Endothelial cell of umbilical vein (primary cell): ENCODE data around the gene DEGS1. TPM values are rescaled to one million over a fixed set of nuclear protein-coding genes. Genes with fewer than 3 reads are reported as not detected.

Experiments
- BruUV-seq: library from RNA; stranded (reverse); fragments of 400-500 nt; replicated peaks from 2 replicates; lab custom pipeline; 2021; lab: Mats Ljungman, UMichigan
- CTCF ChIA-PET: fragments of 300-600, 350-600 bp; sonication (Branson Sonifier 250); formaldehyde crosslinking; loops from one replicate; lab custom pipeline; 2021; ENCODE audit warnings: antibody characterized with exemption, inconsistent platforms; lab: Charles Lee
- POLR2A ChIA-PET: fragments of 300-600, 350-600 bp; sonication (Branson Sonifier 250); formaldehyde crosslinking; loops from one replicate; lab custom pipeline; 2021; ENCODE audit warnings: antibody characterized with exemption, inconsistent platforms; lab: Charles Lee
- DNase-seq: peaks from one replicate; pipeline ENCODE4 v3.0.0-alpha.2; 2011; ENCODE audit warnings: low read depth, low spot score
- FAIRE-seq: peaks from 2 replicates; lab custom pipeline; 2011; peaks lifted over from hg19 to GRCh38; lab: Jason Lieb, UNC
- H2AFZ ChIP-seq: 2 replicates; pipeline ENCODE4 v1.6.0; 2012; ENCODE audit warnings: low read depth, low read length, control low read depth, inconsistent platforms
- H3K27ac ChIP-seq: 2 replicates; pipeline ENCODE4 v1.5.1; 2011; ENCODE audit warnings: low read depth, mild to moderate bottlenecking, control low read depth, low read length, moderate library complexity; ENCODE audit not compliant: insufficient read depth
- H3K27me3 ChIP-seq, 2 experiments: 2 replicates each; pipeline versions ENCODE4 v1.6.0 to v1.6.1; 2011; ENCODE audit warnings: low read length in 2 of 2, mixed read lengths in 1 of 2; ENCODE audit not compliant: control insufficient read depth in 2 of 2, insufficient read depth in 2 of 2
- H3K36me3 ChIP-seq, 2 experiments: 2 replicates in 1 of 2; 3 replicates in 1 of 2; pipeline ENCODE4 v1.5.1; 2011; ENCODE audit warnings: low read length in 2 of 2, mild to moderate bottlenecking in 1 of 2, moderate library complexity in 1 of 2; ENCODE audit not compliant: control insufficient read depth in 2 of 2, insufficient read depth in 2 of 2; ENCODE audit errors: extremely low read depth in 1 of 2
- H3K4me1 ChIP-seq: 3 replicates; pipeline ENCODE4 v1.5.1; 2011; ENCODE audit warnings: mild to moderate bottlenecking, low read length; ENCODE audit not compliant: control insufficient read depth, insufficient read depth; ENCODE audit errors: extremely low read depth
- H3K4me2 ChIP-seq: 2 replicates; pipeline ENCODE4 v1.6.1; 2011; ENCODE audit warnings: low read length, control low read depth, mixed read lengths; ENCODE audit not compliant: insufficient read depth
- H3K4me3 ChIP-seq, 3 experiments: fragments of 200-600 bp in 1 of 3; sonication (generic), shearing (Covaris generic) in 1 of 3; replicated peaks in 1 of 3; 2 replicates each; pipeline ENCODE4 v1.5.1; 2011 to 2016; ENCODE audit warnings: control low read depth in 3 of 3, low read length in 3 of 3, mild to moderate bottlenecking in 2 of 3, inconsistent platforms in 1 of 3, low read depth in 1 of 3, moderate library complexity in 1 of 3; ENCODE audit not compliant: insufficient read depth in 1 of 3
- H3K79me2 ChIP-seq: 2 replicates; pipeline ENCODE4 v1.6.0; 2012; ENCODE audit warnings: low read length, inconsistent platforms; ENCODE audit not compliant: control insufficient read depth, insufficient read depth
- H3K9ac ChIP-seq: replicated peaks from 2 replicates; pipeline ENCODE3; 2011; ENCODE audit warnings: low read length, control low read depth; ENCODE audit not compliant: insufficient read depth; ENCODE audit errors: extremely low read depth
- H3K9me1 ChIP-seq: replicated peaks from 3 replicates; pipeline ENCODE4 v1.6.0; 2011; ENCODE audit warnings: mild to moderate bottlenecking, low read length; ENCODE audit not compliant: control insufficient read depth, insufficient read depth; ENCODE audit errors: extremely low read depth
- H3K9me3 ChIP-seq: replicated peaks from 2 replicates; pipeline ENCODE4 v1.5.1; 2012; ENCODE audit warnings: low read length, inconsistent platforms; ENCODE audit not compliant: control insufficient read depth, insufficient read depth
- H4K20me1 ChIP-seq: replicated peaks from 2 replicates; pipeline ENCODE3; 2011; ENCODE audit warnings: mild to moderate bottlenecking, low read length; ENCODE audit not compliant: control insufficient read depth, insufficient read depth; ENCODE audit errors: extremely low read depth
- CTCF ChIP-seq, 2 donors: IDR thresholded peaks; 1 replicate in 1 of 2; 2 replicates in 1 of 2; pipeline ENCODE4 v1.5.1; 2011; ENCODE audit warnings: low read length in 2 of 2, mild to moderate bottlenecking in 2 of 2, moderate library complexity in 2 of 2, control low read depth in 1 of 2, inconsistent platforms in 1 of 2, low read depth in 1 of 2; ENCODE audit not compliant: insufficient read depth in 1 of 2; ENCODE audit errors: extremely low read depth in 1 of 2
- EZH2 ChIP-seq: IDR thresholded peaks from 2 replicates; pipeline ENCODE4 v1.6.1; 2012; ENCODE audit warnings: borderline replicate concordance, low read depth, mild to moderate bottlenecking, moderate library complexity, low read length, inconsistent platforms; ENCODE audit not compliant: severe bottlenecking
- FOS ChIP-seq: IDR thresholded peaks from 2 replicates; pipeline ENCODE4 v1.6.1; 2011; ENCODE audit warnings: mild to moderate bottlenecking, low read length, moderate library complexity, borderline replicate concordance; ENCODE audit not compliant: insufficient read depth
- GATA2 ChIP-seq: IDR thresholded peaks from 2 replicates; pipeline ENCODE4 v1.7.0; 2011; ENCODE audit warnings: low read depth, mild to moderate bottlenecking, moderate library complexity, mixed read lengths, low read length; ENCODE audit not compliant: insufficient read length, insufficient read depth
- JUN ChIP-seq: IDR thresholded peaks from 2 replicates; pipeline ENCODE4 v1.6.1; 2011; ENCODE audit warnings: borderline replicate concordance, low read depth; ENCODE audit not compliant: insufficient read length, insufficient read depth
- MAX ChIP-seq: IDR thresholded peaks from 2 replicates; pipeline ENCODE4 v1.6.1; 2011; ENCODE audit not compliant: insufficient read depth, insufficient read length
- MYC ChIP-seq: IDR thresholded peaks from one replicate; pipeline ENCODE4 v1.6.1; 2011; ENCODE audit warnings: mild to moderate bottlenecking, low read depth, low read length
- POLR2A ChIP-seq: IDR thresholded peaks from 2 replicates; pipeline ENCODE4 v1.6.1; 2012; ENCODE audit warnings: low read depth, mild to moderate bottlenecking, control low read depth, low read length
- POLR2AphosphoS5 ChIP-seq: IDR thresholded peaks from 2 replicates; pipeline ENCODE4 v1.6.1; 2012; ENCODE audit warnings: low read depth, mild to moderate bottlenecking, control low read depth, low read length, moderate library complexity; ENCODE audit not compliant: insufficient read depth
- dilution Hi-C: fragments of 300-500 bp; cut with MboI; formaldehyde crosslinking; loops from one replicate; pipeline ENCODE4 v1.15.0; 2019; ENCODE audit warnings: low sequenced_read_pairs; ENCODE audit not compliant: extremely low pct_ligation_motif_present
- intact Hi-C: fragments of 100-400 bp; cut with micrococcal nuclease; formaldehyde crosslinking; loops from one replicate; pipeline ENCODE4 v1.10.0; 2022
- polyA plus RNA-seq, 4 experiments: library from polyadenylated mRNA; depleted of rRNA in 3 of 4; stranded (reverse) in 3 of 4; unstranded in 1 of 4; fragments of >200 nt; gene quantifications; 2 replicates each; pipeline versions ENCODE4 v1.2.1 to v1.2.3, GENCODE V29; 2011 to 2012; ENCODE audit warnings: missing spikeins in 1 of 4
- total RNA-seq: library from RNA; stranded (reverse); gene quantifications from 2 replicates; pipeline ENCODE4 v1.2.3, GENCODE V29; 2021

The DEGS1 gene
- total and polyA plus RNA-seq, 2 donors (not counting 3 experiments of a cell fraction or from before 2014, with no cell fraction given) = 85.8 to 137 TPM

- H3K36me3 ChIP-seq = no peaks in the 10 kb centered on the region
- DNase-seq = no peak
- H4K20me1 ChIP-seq = no peaks in the 10 kb centered on the region
- ChIA-PET POLR2A (no interaction called here), CTCF (interaction anchor here (1.9 kb wide), 1 partner anchor 8 kb away, joined by 6 read pairs; no protein-coding TSS in a partner anchor)
- no peaks in the 10 kb centered on the region for H3K9me3 ChIP-seq
- H3K27ac ChIP-seq = no peak overlapping the region
- intact Hi-C loops (no loop called here), dilution Hi-C loops (no loop called here)
- H3K27me3 ChIP-seq = peaks cover 0 to under 1% of the 10 kb centered on the region in 2 experiments
- no peaks in the 10 kb centered on the region for H3K9me1 ChIP-seq
- TF ChIP-seq JUN = no peak
- TF ChIP-seq MYC = no peak
- TF ChIP-seq POLR2AphosphoS5 = no peak
- no peak for TF ChIP-seq POLR2A
- H3K4me1 ChIP-seq = peaks cover 2% of the 10 kb centered on the region
- H3K4me3 ChIP-seq = no peak overlapping the region
- no peaks in the 10 kb centered on the region for H3K79me2 ChIP-seq
- FAIRE-seq = no peak
- no peak overlapping the region for H2AFZ ChIP-seq
- BruUV-seq = no TSS peak
- H3K4me2 ChIP-seq = no peak overlapping the region
- H3K9ac ChIP-seq = no peak overlapping the region
Measured at GRCh38 chr1:224177356-224177999, 5.6 kb upstream of the DEGS1 start.

GRCh38 chr1:224178894-224179293, 4.1 kb upstream of the DEGS1 start:
- H2AFZ ChIP-seq = no peak overlapping the region
- H3K9me3 ChIP-seq = no peaks in the 10 kb centered on the region
- no peaks in the 10 kb centered on the region for H3K36me3 ChIP-seq
- no peaks in the 10 kb centered on the region for H3K9me1 ChIP-seq
- no peak overlapping the region for H3K27ac ChIP-seq
- H3K4me1 ChIP-seq = peaks cover 5% of the 10 kb centered on the region
- H3K27me3 ChIP-seq = no peaks in the 10 kb centered on the region
- POLR2A ChIA-PET = no interaction called here
- FAIRE-seq = no peak
- dilution Hi-C loops = no loop called here
- no peak overlapping the region for H3K9ac ChIP-seq
- no peak for DNase-seq
- H3K4me3 ChIP-seq = no peak overlapping the region
- no TSS peak for BruUV-seq
- H3K4me2 ChIP-seq = no peak overlapping the region
- peaks cover 6% of the 10 kb centered on the region for H3K79me2 ChIP-seq
- intact Hi-C loops = no loop called here
- no peaks in the 10 kb centered on the region for H4K20me1 ChIP-seq
- CTCF ChIA-PET = interaction anchor here (1.1 to 1.9 kb wide), 2 partner anchors 10 to 26 kb away, joined by 5 to 6 read pairs; no protein-coding TSS in a partner anchor
- TF ChIP-seq MAX = no peak
- TF ChIP-seq MYC = no peak
- TF ChIP-seq POLR2A = no peak
- no peak for TF ChIP-seq JUN
- TF ChIP-seq CTCF (IDR thresholded peaks at IDR 0.05; ENCODE audit: extremely low read depth in 1 of 2, insufficient read depth in 1 of 2, low read depth in 1 of 2, low read length in 2 of 2) = no peak
- no peak for TF ChIP-seq POLR2AphosphoS5
- TF ChIP-seq GATA2 = no peak
- no peak for TF ChIP-seq EZH2
- no peak for TF ChIP-seq FOS
